T-helper 2 cell treated with Interferon-gamma antibody and Interleukin-4, amounts not matched to agents 5 μg/mL and 100 μg/mL, for 36 hours (primary cell): ENCODE results near the gene OR8K5.
"Not testable (repeated sequence)": the region's sequence is repeated elsewhere in the genome, so short reads cannot be mapped to it uniquely, and the experiment has no call there.

ENCODE experiments used
- DNase-seq: peaks from one replicate; pipeline ENCODE4 v3.0.0; 2021; ENCODE audit warnings: low spot score
- H3K27ac Mint-ChIP-seq: one replicate; pipeline ENCODE4 v1.8.0; 2021; ENCODE audit warnings: mild to moderate bottlenecking, mixed read lengths
- H3K27me3 Mint-ChIP-seq: one replicate; pipeline ENCODE4 v1.8.0; 2021; ENCODE audit warnings: low read depth, mixed read lengths
- H3K36me3 Mint-ChIP-seq: one replicate; pipeline ENCODE4 v1.8.0; 2021; ENCODE audit warnings: low read depth, mixed read lengths
- H3K4me1 Mint-ChIP-seq: one replicate; pipeline ENCODE4 v1.8.0; 2021; ENCODE audit warnings: low read depth, mixed read lengths
- H3K4me3 Mint-ChIP-seq: one replicate; pipeline ENCODE4 v1.8.0; 2022; ENCODE audit warnings: mild to moderate bottlenecking, moderate library complexity, mixed read lengths
- H3K9me3 Mint-ChIP-seq: one replicate; pipeline ENCODE4 v1.8.0; 2021; ENCODE audit warnings: mixed read lengths

Gene OR8K5

GRCh38 chr11:56160217-56160616 lies at the start of gene OR8K5:
Gene OR8K5, minus strand, starts transcription at chr11:56160317. Its CDS starts 0 bp downstream, at chr11:56160317.
- Mint-ChIP-seq H3K27ac (no peak within 1 kb of the TSS), H3K27me3 (no peaks in the 10 kb centered on the region), H3K4me3 (no peak within 1 kb of the TSS)

GRCh38 chr11:56207790-56208189 lies 47.7 kb upstream of the OR8K5 start:
- DNase-seq, result no peak
- Mint-ChIP-seq H3K4me1 (no peaks in the 10 kb centered on the region), H3K4me3 (no peak overlapping the region), H3K36me3 (no peaks in the 10 kb centered on the region), H3K27me3 (no peaks in the 10 kb centered on the region), H3K9me3 (peaks cover 44% of the 10 kb centered on the region), H3K27ac (no peak overlapping the region)

More at GRCh38 chr11:56160217-56160616, at the start of gene OR8K5:
- Mint-ChIP-seq H3K36me3 (no peaks in the 10 kb centered on the region), H3K4me1 (no peaks in the 10 kb centered on the region), H3K9me3 (peaks cover 46% of the 10 kb centered on the region)
- DNase-seq, result no peak

- H3K27me3 Mint-ChIP-seq, result no peaks in the 10 kb centered on the region
- H3K36me3 Mint-ChIP-seq, result no peaks in the 10 kb centered on the region
- H3K4me1 Mint-ChIP-seq, result no peaks in the 10 kb centered on the region
- peaks cover 17% of the 10 kb centered on the region for H3K9me3 Mint-ChIP-seq
- no peak overlapping the region for H3K4me3 Mint-ChIP-seq
- H3K27ac Mint-ChIP-seq, result no peak overlapping the region
- DNase-seq, result no peak
Measured at GRCh38 chr11:56197367-56197766, 37.2 kb upstream of the OR8K5 start.

GRCh38 chr11:56196705-56197104 lies 36.6 kb upstream of the OR8K5 start:
- no peak overlapping the region for H3K4me3 Mint-ChIP-seq
- no peak for DNase-seq
- H3K9me3 Mint-ChIP-seq, result peaks cover 19% of the 10 kb centered on the region

GRCh38 chr11:56188602-56189001 lies 28.5 kb upstream of the OR8K5 start:
- H3K36me3 Mint-ChIP-seq, result no peaks in the 10 kb centered on the region
- H3K27ac Mint-ChIP-seq, result no peak overlapping the region
- no peaks in the 10 kb centered on the region for H3K4me1 Mint-ChIP-seq
- H3K27me3 Mint-ChIP-seq, result no peaks in the 10 kb centered on the region
- H3K4me3 Mint-ChIP-seq, result no peak overlapping the region
- H3K9me3 Mint-ChIP-seq, result peaks cover 41% of the 10 kb centered on the region
- DNase-seq, result no peak

More at GRCh38 chr11:56196705-56197104, 36.6 kb upstream of the OR8K5 start:
- no peaks in the 10 kb centered on the region for H3K27me3 Mint-ChIP-seq
- H3K27ac Mint-ChIP-seq, result no peak overlapping the region
- no peaks in the 10 kb centered on the region for H3K4me1 Mint-ChIP-seq
- no peaks in the 10 kb centered on the region for H3K36me3 Mint-ChIP-seq

GRCh38 chr11:56183459-56183858 lies 23.3 kb upstream of the OR8K5 start:
- H3K4me1 Mint-ChIP-seq, result no peaks in the 10 kb centered on the region
- peaks cover 50% of the 10 kb centered on the region for H3K9me3 Mint-ChIP-seq

GRCh38 chr11:56176318-56176717 lies 16.2 kb upstream of the OR8K5 start, which contains the start of gene OR5J2:
Gene OR5J2, plus strand, starts transcription at chr11:56176618. Its CDS starts 0 bp downstream, at chr11:56176618.
- peaks cover 41% of the 10 kb centered on the region for H3K9me3 Mint-ChIP-seq
- no peak within 1 kb of the TSS for H3K27ac Mint-ChIP-seq
- no peaks in the 10 kb centered on the region for H3K4me1 Mint-ChIP-seq
- no peak for DNase-seq
- no peaks in the 10 kb centered on the region for H3K27me3 Mint-ChIP-seq
- no peak within 1 kb of the TSS for H3K4me3 Mint-ChIP-seq
- H3K36me3 Mint-ChIP-seq, result no peaks in the 10 kb centered on the region

More at GRCh38 chr11:56183459-56183858, 23.3 kb upstream of the OR8K5 start:
- Mint-ChIP-seq H3K4me3 (no peak overlapping the region), H3K27me3 (no peaks in the 10 kb centered on the region), H3K27ac (no peak overlapping the region), H3K36me3 (no peaks in the 10 kb centered on the region)
- DNase-seq, result no peak

- Mint-ChIP-seq H3K27ac (no peak overlapping the region), H3K36me3 (no peaks in the 10 kb centered on the region), H3K27me3 (no peaks in the 10 kb centered on the region), H3K4me3 (no peak overlapping the region), H3K4me1 (no peaks in the 10 kb centered on the region), H3K9me3 (peaks cover 40% of the 10 kb centered on the region)
- DNase-seq, result no peak
Measured at GRCh38 chr11:56172256-56172830, 12.2 kb upstream of the OR8K5 start.

- H3K36me3 Mint-ChIP-seq, result no peaks in the 10 kb centered on the region
- H3K4me1 Mint-ChIP-seq, result no peaks in the 10 kb centered on the region
- DNase-seq, result no peak
- no peak overlapping the region for H3K4me3 Mint-ChIP-seq
- H3K27me3 Mint-ChIP-seq, result no peaks in the 10 kb centered on the region
- H3K27ac Mint-ChIP-seq, result no peak overlapping the region
- peaks cover 46% of the 10 kb centered on the region for H3K9me3 Mint-ChIP-seq
Measured at GRCh38 chr11:56163804-56164203, 3.7 kb upstream of the OR8K5 start.

GRCh38 chr11:56152333-56152732 lies 7.8 kb downstream of the OR8K5 start:
- H3K9me3 Mint-ChIP-seq, result peaks cover 57% of the 10 kb centered on the region
- H3K4me3 Mint-ChIP-seq, result no peak overlapping the region
- no peak overlapping the region for H3K27ac Mint-ChIP-seq
- H3K4me1 Mint-ChIP-seq, result no peaks in the 10 kb centered on the region
- no peaks in the 10 kb centered on the region for H3K27me3 Mint-ChIP-seq
- H3K36me3 Mint-ChIP-seq, result no peaks in the 10 kb centered on the region
- no peak for DNase-seq

- no peak overlapping the region for H3K4me3 Mint-ChIP-seq
- H3K9me3 Mint-ChIP-seq, result peaks cover 58% of the 10 kb centered on the region
- no peak overlapping the region for H3K27ac Mint-ChIP-seq
- H3K4me1 Mint-ChIP-seq, result no peaks in the 10 kb centered on the region
- DNase-seq, result no peak
- H3K36me3 Mint-ChIP-seq, result no peaks in the 10 kb centered on the region
- H3K27me3 Mint-ChIP-seq, result no peaks in the 10 kb centered on the region
Measured at GRCh38 chr11:56151376-56151775, 8.7 kb downstream of the OR8K5 start.

- H3K4me1 Mint-ChIP-seq, DNase-seq, H3K27me3 Mint-ChIP-seq, H3K27ac Mint-ChIP-seq, H3K36me3 Mint-ChIP-seq, H3K4me3 Mint-ChIP-seq: not testable (repeated sequence)
- H3K9me3 Mint-ChIP-seq, result peaks cover 48% of the 10 kb centered on the region
Measured at GRCh38 chr11:56143681-56144080, 16.4 kb downstream of the OR8K5 start.

GRCh38 chr11:56140151-56140661 lies 19.9 kb downstream of the OR8K5 start, which contains the start of gene OR8J3:
Gene OR8J3, minus strand, starts transcription at chr11:56140201. Its CDS starts 2,483 bp downstream, at chr11:56137718.
- Mint-ChIP-seq H3K27ac (no peak within 1 kb of the TSS), H3K36me3 (no peaks in the 10 kb centered on the region), H3K4me1 (no peaks in the 10 kb centered on the region), H3K27me3 (no peaks in the 10 kb centered on the region), H3K4me3 (no peak within 1 kb of the TSS), H3K9me3 (peaks cover 50% of the 10 kb centered on the region)
- DNase-seq, result no peak

- Mint-ChIP-seq H3K4me3 (no peak within 1 kb of the TSS), H3K36me3 (no peaks in the 10 kb centered on the region), H3K4me1 (no peaks in the 10 kb centered on the region), H3K27me3 (no peaks in the 10 kb centered on the region), H3K27ac (no peak within 1 kb of the TSS), H3K9me3 (peaks cover 37% of the 10 kb centered on the region)
- DNase-seq, result no peak
Measured at GRCh38 chr11:56122073-56122472, 38.0 kb downstream of the OR8K5 start, which contains the start of gene OR8H3. Gene OR8H3, plus strand, starts transcription at chr11:56122373. Its CDS starts 0 bp downstream, at chr11:56122373.
